Measurements from ENCODE around the gene CHN1. TPM values are rescaled to one million over a fixed set of nuclear protein-coding genes. Genes with fewer than 3 reads are reported as not detected.

The CHN1 gene
- total and polyA plus RNA-seq, 2 of the 8 experiments (the other 6 are each of a cell fraction or from before 2014, with no cell fraction given) = 54.0 to 65.7 TPM

DNA sequence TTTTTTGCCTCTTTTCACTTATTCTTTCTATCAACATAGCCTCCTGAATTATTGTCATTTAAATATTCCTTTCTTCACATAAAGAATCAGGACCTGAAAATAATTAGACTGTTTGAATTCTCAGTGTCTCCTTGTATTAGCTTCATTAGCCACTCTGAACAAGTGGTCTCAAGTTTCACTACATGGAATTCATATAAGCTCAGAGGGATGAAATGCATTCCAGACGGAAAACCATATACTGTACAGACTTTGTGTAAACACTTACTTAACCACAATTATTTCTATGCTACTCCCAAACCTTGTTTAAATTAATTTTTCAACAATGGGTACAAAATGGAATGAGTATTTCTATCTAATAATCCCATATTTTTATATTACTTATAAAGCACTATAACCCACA is 53.4 kb downstream of the CHN1 start:
- no peak overlapping the region for H4K91ac ChIP-seq (replicated peaks; ENCODE audit: insufficient read length, low read length)
- H3K79me1 ChIP-seq (ENCODE audit: low read depth, low read length) = no peaks in the 10 kb centered on the region
- no peak overlapping the region for H3K4me3 ChIP-seq (ENCODE audit: extremely low read depth in 1 of 4, insufficient read depth in 2 of 4, low read depth in 3 of 4, low read length in 4 of 4)
- H4K20me1 ChIP-seq (replicated peaks in 1 of 2; ENCODE audit: control insufficient read depth in 1 of 2, insufficient read depth in 2 of 2, low read length in 2 of 2) = peaks cover 0 to 1% of the 10 kb centered on the region in 2 experiments
- no peak overlapping the region for H4K8ac ChIP-seq (ENCODE audit: extremely low read depth, insufficient read depth, low read length)
- H2BK120ac ChIP-seq (replicated peaks; ENCODE audit: low read depth, low read length) = no peak overlapping the region
- no peaks in the 10 kb centered on the region for H3K27me3 ChIP-seq (replicated peaks in 1 of 4; ENCODE audit: control insufficient read depth in 3 of 4, extremely low read depth in 1 of 4, insufficient read depth in 3 of 4, low read length in 3 of 4)
- 72% methylated on average over 1 of the region's 1 CpG; no CpG with 5 or more reads in 1 of the 2 experiments for WGBS, 2 experiments (ENCODE audit: extremely low coverage in 1 of 2, insufficient coverage in 1 of 2, insufficient read length in 1 of 2, insufficient replicate concordance in 2 of 2, low coverage in 1 of 2, low lambda C conversion rate in 2 of 2, missing lambda C conversion rate in 1 of 2)
- no peak overlapping the region for H3K56ac ChIP-seq (replicated peaks; ENCODE audit: insufficient read length, low read depth, low read length)
- H2BK12ac ChIP-seq (ENCODE audit: low read depth, low read length) = no peak overlapping the region
- no peak for TF ChIP-seq RAD21 (IDR thresholded peaks at IDR 0.05 in 1 of 2, conservative IDR thresholded peaks at IDR 0.05 in 1 of 2; ENCODE audit: low read depth in 2 of 2, low read length in 2 of 2)
- TF ChIP-seq TEAD4 (IDR thresholded peaks at IDR 0.05; ENCODE audit: low read depth, low read length) = no peak
- TF ChIP-seq POLR2AphosphoS5 (IDR thresholded peaks at IDR 0.05; ENCODE audit: low read depth, low read length) = no peak
- H3K23ac ChIP-seq (ENCODE audit: insufficient read length) = no peak overlapping the region
- H2BK15ac ChIP-seq (ENCODE audit: low read length) = no peak overlapping the region
- H3K4me2 ChIP-seq (ENCODE audit: insufficient read depth in 1 of 2, low read depth in 2 of 2, low read length in 2 of 2) = no peak overlapping the region
- FAIRE-seq = no peak
- ChIA-PET CTCF (ENCODE audit: partially characterized antibody) (no interaction called here), POLR2A (ENCODE audit: partially characterized antibody) (no interaction called here)
- no peak overlapping the region for H2AK5ac ChIP-seq (ENCODE audit: low read depth, low read length)
- no peak overlapping the region for H3K18ac ChIP-seq (ENCODE audit: extremely low read depth, low read length)
- no peaks in the 10 kb centered on the region for H3K9me3 ChIP-seq (ENCODE audit: insufficient read depth in 2 of 2, low read depth in 1 of 2, low read length in 1 of 2)
- no peaks in the 10 kb centered on the region for H3K36me3 ChIP-seq (ENCODE audit: control insufficient read depth in 2 of 4, insufficient read depth in 4 of 4, low read length in 3 of 4)
- no peak overlapping the region for H3K14ac ChIP-seq (ENCODE audit: insufficient read length)
- H3K4me1 ChIP-seq (replicated peaks in 1 of 4; ENCODE audit: control insufficient read depth in 3 of 4, insufficient read depth in 4 of 4, low read length in 3 of 4) = peaks cover 0 to 5% (median 1%) of the 10 kb centered on the region in 4 experiments; a peak in 3 of 7 replicates
- H3K27ac ChIP-seq (ENCODE audit: low read depth, low read length) = no peak overlapping the region
- no peak overlapping the region for H2BK20ac ChIP-seq (ENCODE audit: low read length)
- H2BK5ac ChIP-seq (ENCODE audit: low read depth, low read length) = no peak overlapping the region
- H3K9ac ChIP-seq (replicated peaks in 1 of 4; ENCODE audit: extremely low read depth in 1 of 4, low read depth in 3 of 4, low read length in 3 of 4) = no peak overlapping the region
- no peak overlapping the region for H3K4ac ChIP-seq (replicated peaks; ENCODE audit: insufficient read length, low read depth, low read length)
- no peak overlapping the region for H2AFZ ChIP-seq (ENCODE audit: low read length)
- peaks cover 0 to 56% of the 10 kb centered on the region in 2 experiments; a peak in 2 of 4 replicates for H3K79me2 ChIP-seq (ENCODE audit: control insufficient read depth in 1 of 2, insufficient read depth in 2 of 2, low read length in 2 of 2)
- no peak for DNase-seq (ENCODE audit: low read depth in 1 of 2, low spot score in 2 of 2)
- no peaks in the 10 kb centered on the region for H3K23me2 ChIP-seq (ENCODE audit: low read depth, low read length)
- no peak overlapping the region for H4K5ac ChIP-seq (ENCODE audit: insufficient read length, low read depth, low read length)

Measured in H1 (cell line).